Prostate gland (tissue), 2 donors: Measurements from ENCODE around the gene CCT6A.

Experiments used
- POLR2A ChIP-seq: fragments of 450-650 bp; IDR thresholded peaks from one replicate; pipeline ENCODE4 v1.6.1; 2016; ENCODE audit warnings: antibody characterized with exemption, mild to moderate bottlenecking
- POLR2AphosphoS5 ChIP-seq: sonication (generic); formaldehyde crosslinking; IDR thresholded peaks from one replicate; pipeline ENCODE4 v1.6.1; 2017; ENCODE audit warnings: antibody characterized with exemption
- TF ChIP-seq, protein P1 (sequence below), 4 experiments: fragments of 200-600 bp in 2 of 4; fragments of 450-650 bp in 2 of 4; sonication (generic) in 2 of 4; IDR thresholded peaks; 1 replicate in 3 of 4; 2 replicates in 1 of 4; pipeline ENCODE4 v1.5.1; 2016 to 2019; ENCODE audit warnings: antibody characterized with exemption in 4 of 4, mild to moderate bottlenecking in 2 of 4, moderate library complexity in 2 of 4

DNA sequence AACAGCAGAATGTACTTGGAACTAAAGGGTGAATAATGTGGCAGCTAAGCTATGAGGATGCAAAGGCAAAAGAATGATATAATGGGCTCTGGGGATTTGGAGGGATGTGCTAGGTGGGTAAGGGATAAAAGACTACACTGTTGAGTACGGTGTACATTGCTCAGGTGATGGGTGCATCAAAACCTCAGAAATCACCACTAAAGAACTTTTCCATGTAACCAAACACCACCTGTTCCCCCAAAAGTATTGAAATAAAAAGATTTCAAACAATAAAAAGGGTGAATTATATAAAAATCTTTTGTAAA lies 56.3 kb downstream of the CCT6A start:
- TF ChIP-seq POLR2AphosphoS5 (no peak), POLR2A (no peak)
- TF ChIP-seq, protein P1, sequence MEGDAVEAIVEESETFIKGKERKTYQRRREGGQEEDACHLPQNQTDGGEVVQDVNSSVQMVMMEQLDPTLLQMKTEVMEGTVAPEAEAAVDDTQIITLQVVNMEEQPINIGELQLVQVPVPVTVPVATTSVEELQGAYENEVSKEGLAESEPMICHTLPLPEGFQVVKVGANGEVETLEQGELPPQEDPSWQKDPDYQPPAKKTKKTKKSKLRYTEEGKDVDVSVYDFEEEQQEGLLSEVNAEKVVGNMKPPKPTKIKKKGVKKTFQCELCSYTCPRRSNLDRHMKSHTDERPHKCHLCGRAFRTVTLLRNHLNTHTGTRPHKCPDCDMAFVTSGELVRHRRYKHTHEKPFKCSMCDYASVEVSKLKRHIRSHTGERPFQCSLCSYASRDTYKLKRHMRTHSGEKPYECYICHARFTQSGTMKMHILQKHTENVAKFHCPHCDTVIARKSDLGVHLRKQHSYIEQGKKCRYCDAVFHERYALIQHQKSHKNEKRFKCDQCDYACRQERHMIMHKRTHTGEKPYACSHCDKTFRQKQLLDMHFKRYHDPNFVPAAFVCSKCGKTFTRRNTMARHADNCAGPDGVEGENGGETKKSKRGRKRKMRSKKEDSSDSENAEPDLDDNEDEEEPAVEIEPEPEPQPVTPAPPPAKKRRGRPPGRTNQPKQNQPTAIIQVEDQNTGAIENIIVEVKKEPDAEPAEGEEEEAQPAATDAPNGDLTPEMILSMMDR (IDR thresholded peaks at IDR 0.05), result no peak
